ENCODE measurements around the gene HIF1AN. TPM values are rescaled to one million over a fixed set of nuclear protein-coding genes. Genes with fewer than 3 reads are reported as not detected.

The HIF1AN gene
- total RNA-seq, 1 donor from 2014 or later, result 46.5 TPM

DNA sequence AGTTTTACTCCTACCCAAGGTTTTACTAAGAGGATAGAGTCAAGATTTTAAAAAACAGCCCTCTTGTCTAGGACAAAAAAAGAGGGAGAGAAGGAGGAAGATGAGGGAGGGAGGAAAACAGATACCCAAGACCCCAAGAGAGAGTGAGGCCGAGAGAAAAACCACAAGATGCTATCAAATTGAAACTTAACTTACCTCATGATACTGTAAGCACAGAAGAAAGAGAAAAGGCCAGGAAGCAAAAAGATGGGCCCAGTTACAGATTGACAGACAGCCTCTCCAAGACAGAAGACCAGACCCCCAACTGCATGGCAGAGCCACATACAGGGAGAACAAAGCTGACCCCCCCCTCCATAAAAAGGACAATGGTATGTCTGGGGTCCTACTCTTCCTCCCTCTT, 27.5 kb upstream of the HIF1AN start:
- Mint-ChIP-seq H3K4me1 (ENCODE audit: low read depth) (peaks cover 93% of the 10 kb centered on the region), H3K27me3 (ENCODE audit: insufficient read depth) (no peaks in the 10 kb centered on the region), H3K27ac (peak overlapping the region; percentile 88), H3K4me3 (peak overlapping the region; percentile 77), H3K9me3 (no peaks in the 10 kb centered on the region), H3K36me3 (ENCODE audit: low read depth) (peaks cover 34% of the 10 kb centered on the region)
- no peak for DNase-seq (ENCODE audit: low spot score)
- intact Hi-C loops (cut with micrococcal nuclease), result loop anchor here (1.0 to 5.0 kb wide), 11 partner anchors 10 to 661 kb away; partner anchors contain the start of genes CWF19L1, ERLIN1 and SCD

DNA sequence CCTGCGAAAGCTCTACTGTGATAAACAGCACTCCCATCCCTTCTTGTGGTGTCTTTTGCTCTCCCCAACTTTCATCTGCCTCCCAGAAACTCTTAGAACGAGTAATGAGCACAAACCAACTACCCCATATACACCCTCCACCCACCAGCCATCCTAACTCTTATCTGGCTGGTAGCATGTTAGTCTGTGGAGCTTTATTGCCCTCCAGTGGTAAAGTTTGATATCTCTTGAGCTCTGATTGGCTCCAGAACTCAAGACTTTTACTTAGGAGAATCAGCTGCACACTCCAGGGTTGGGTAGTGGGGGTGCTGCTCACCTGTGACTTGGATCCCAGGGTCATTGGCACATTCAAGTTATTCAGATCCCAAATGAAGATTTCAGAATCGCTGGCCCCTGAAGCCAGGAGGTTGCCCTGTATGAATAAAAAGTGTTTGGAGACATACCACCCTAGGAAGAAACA, 27.0 kb upstream of the HIF1AN start:
- Mint-ChIP-seq H3K4me1 (ENCODE audit: low read depth) (peaks cover 92% of the 10 kb centered on the region), H3K4me3 (peak overlapping the region; percentile 77), H3K36me3 (ENCODE audit: low read depth) (peaks cover 33% of the 10 kb centered on the region), H3K9me3 (no peaks in the 10 kb centered on the region), H3K27me3 (ENCODE audit: insufficient read depth) (no peaks in the 10 kb centered on the region), H3K27ac (peak overlapping the region; percentile 88)
- DNase-seq (ENCODE audit: low spot score), result peak; percentile 50
- intact Hi-C loops (cut with micrococcal nuclease), result loop anchor here (1.0 to 5.0 kb wide), 11 partner anchors 10 to 661 kb away; partner anchors contain the start of genes CWF19L1, ERLIN1 and SCD

DNA sequence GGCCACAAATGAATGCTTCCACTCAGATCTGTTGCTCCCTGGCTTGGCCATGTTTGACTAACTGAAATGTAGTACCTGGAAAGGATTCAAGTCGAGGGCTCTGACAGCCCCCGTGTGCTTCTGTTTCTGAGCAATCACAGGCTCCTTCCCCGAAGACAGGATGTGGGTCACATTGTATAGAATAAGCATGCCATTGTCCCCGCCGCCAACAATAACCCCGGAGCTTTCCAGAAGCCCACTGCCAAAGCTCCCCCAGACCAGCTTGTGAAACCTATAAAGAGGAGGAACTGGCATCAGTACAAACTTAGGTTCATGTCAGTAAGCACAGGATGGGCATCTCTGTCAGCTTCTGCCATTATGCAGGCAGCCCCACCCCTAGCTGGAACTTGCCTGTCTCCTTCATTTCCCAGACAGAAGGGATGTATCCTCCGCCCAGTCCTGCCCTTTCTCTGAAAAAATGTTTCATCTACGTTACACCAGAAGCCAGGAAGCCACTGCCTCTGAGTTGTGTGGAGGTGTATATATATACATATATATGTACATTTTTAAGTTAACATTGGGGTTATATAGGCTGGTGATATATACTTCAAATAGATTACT, 26.4 kb upstream of the HIF1AN start:
- Mint-ChIP-seq H3K27me3 (ENCODE audit: insufficient read depth) (no peaks in the 10 kb centered on the region), H3K27ac (peak overlapping the region; percentile 88), H3K4me1 (ENCODE audit: low read depth) (peaks cover 85% of the 10 kb centered on the region), H3K36me3 (ENCODE audit: low read depth) (peaks cover 34% of the 10 kb centered on the region), H3K4me3 (peak overlapping the region; percentile 77), H3K9me3 (no peaks in the 10 kb centered on the region)
- intact Hi-C loops (cut with micrococcal nuclease), result loop anchor here (5.0 kb wide), 3 partner anchors 242 to 662 kb away; partner anchors contain the start of genes CWF19L1 and ERLIN1
- peak; percentile 69 for DNase-seq (ENCODE audit: low spot score)

DNA sequence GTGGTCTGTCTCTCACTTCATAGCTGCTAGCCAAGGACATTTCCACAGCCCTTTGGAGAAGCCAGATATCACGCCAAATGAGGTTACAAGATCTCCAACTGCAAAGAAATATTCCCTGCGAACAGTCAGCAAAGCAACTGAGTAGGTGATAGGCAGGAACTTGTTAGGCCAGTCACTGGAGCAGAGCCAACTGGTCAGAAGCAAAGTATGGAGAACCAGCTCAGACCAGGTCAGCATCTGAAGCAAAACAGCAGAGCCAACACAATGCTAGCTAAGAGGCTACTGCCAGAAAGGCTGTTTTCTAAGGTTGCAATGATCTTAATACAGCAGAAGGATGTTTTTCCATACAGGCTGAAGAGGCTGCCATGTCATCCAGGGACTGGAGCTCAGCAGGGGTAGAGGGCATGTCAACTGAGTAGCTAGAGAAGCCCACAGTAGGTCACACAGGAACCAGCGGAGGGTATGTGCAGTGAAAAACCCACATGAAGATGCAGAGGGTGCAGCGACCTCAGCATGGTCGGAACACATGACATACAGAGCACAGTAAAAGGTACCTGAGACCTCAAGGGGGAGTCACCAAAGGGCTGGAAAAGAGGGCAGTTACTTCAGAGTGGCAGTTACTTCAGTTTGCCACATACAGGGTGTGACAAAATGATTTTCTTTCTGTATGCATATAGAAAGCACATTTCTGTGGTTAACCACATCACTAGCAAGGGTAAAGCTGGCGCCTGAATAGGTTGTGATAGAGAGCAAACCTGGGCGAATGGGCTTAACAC, 25.0 kb upstream of the HIF1AN start:
- Mint-ChIP-seq H3K9me3 (no peaks in the 10 kb centered on the region), H3K27me3 (ENCODE audit: insufficient read depth) (no peaks in the 10 kb centered on the region), H3K36me3 (ENCODE audit: low read depth) (peaks cover 28% of the 10 kb centered on the region), H3K4me1 (ENCODE audit: low read depth) (peaks cover 72% of the 10 kb centered on the region), H3K27ac (peak overlapping the region; percentile 88), H3K4me3 (peak overlapping the region; percentile 77)
- intact Hi-C loops (cut with micrococcal nuclease), result loop anchor here (1.0 kb wide), 3 partner anchors 18 to 224 kb away; partner anchors contain the start of genes BLOC1S2 and HIF1AN
- DNase-seq (ENCODE audit: low spot score), result peak; percentile 74

DNA sequence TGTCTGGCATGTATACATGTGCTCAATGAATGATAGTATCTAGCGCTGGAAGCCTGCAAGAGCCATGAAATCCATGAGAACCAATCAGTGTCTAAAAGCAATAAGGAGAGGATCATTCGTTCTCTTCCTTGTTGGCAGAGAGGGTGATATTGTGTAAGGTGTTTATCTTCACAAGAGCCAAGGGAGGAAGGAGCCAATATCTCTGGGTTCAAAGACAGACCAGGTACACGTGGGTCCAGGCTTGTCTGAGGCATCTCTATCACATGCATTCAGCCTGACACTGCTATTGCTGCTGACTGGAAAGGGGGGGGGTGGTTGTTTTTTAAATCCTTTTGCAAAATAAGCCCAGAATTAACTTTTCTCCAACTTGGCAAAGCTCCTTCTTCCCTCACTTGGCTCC, 20.1 kb upstream of the HIF1AN start:
- H3K27me3 Mint-ChIP-seq (ENCODE audit: insufficient read depth), result no peaks in the 10 kb centered on the region
- peaks cover 36% of the 10 kb centered on the region for H3K36me3 Mint-ChIP-seq (ENCODE audit: low read depth)
- H3K4me3 Mint-ChIP-seq, result no peak overlapping the region
- peaks cover 49% of the 10 kb centered on the region for H3K4me1 Mint-ChIP-seq (ENCODE audit: low read depth)
- H3K9me3 Mint-ChIP-seq, result no peaks in the 10 kb centered on the region
- H3K27ac Mint-ChIP-seq, result no peak overlapping the region
- DNase-seq (ENCODE audit: low spot score), result no peak
- intact Hi-C loops (cut with micrococcal nuclease), result no loop called here

DNA sequence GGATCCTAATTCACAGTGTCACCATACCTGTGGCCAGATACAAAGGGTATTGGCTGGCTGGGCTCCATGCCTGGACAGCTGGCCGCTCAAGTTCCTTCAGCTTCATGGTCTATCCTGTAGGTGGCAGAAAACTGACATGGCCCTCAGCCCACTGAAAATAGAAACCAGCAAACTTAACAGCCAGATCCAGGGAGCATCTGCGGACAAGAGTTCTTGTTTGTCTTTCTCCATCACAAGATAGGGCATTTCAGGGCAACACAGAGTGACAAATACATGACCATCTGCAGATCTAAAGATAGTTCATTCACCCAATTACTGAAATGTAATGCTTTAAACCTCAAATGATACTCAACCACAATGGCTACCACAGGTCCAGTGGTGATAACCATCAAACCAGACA, 18.9 kb upstream of the HIF1AN start:
- Mint-ChIP-seq H3K4me3 (no peak overlapping the region), H3K9me3 (no peaks in the 10 kb centered on the region), H3K4me1 (ENCODE audit: low read depth) (peaks cover 38% of the 10 kb centered on the region), H3K36me3 (ENCODE audit: low read depth) (peaks cover 39% of the 10 kb centered on the region), H3K27ac (no peak overlapping the region), H3K27me3 (ENCODE audit: insufficient read depth) (no peaks in the 10 kb centered on the region)
- intact Hi-C loops (cut with micrococcal nuclease), result no loop called here
- no peak for DNase-seq (ENCODE audit: low spot score)

DNA sequence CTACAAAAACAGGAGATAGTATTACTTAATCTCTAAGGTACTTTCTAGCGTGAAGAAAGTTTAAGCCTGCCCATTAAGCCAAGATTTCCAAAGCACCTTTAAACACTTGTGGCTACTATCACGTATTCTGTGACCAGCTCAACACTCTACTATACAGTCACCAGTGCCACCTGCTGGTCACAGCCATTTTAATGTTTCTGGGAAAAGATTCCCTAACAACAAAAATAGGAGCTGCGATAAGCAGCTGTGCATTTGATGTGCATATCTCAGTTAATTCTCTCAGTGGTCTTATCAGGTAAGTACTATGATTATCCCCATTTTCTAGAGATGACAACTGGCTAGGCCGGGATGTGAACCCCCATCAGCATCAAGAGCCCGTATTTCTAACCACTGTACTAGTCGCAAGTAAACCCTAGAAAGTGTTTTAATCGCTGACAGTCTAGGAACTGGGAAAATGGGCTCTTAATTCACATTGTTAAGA, 16.9 kb upstream of the HIF1AN start:
- peaks cover 42% of the 10 kb centered on the region for H3K36me3 Mint-ChIP-seq (ENCODE audit: low read depth)
- intact Hi-C loops (cut with micrococcal nuclease), result loop anchor here (1.0 kb wide), 6 partner anchors 10 to 216 kb away; no protein-coding TSS in a partner anchor
- peaks cover 28% of the 10 kb centered on the region for H3K4me1 Mint-ChIP-seq (ENCODE audit: low read depth)
- H3K9me3 Mint-ChIP-seq, result no peaks in the 10 kb centered on the region
- no peak overlapping the region for H3K4me3 Mint-ChIP-seq
- no peaks in the 10 kb centered on the region for H3K27me3 Mint-ChIP-seq (ENCODE audit: insufficient read depth)
- peak; percentile 49 for DNase-seq (ENCODE audit: low spot score)
- no peak overlapping the region for H3K27ac Mint-ChIP-seq

DNA sequence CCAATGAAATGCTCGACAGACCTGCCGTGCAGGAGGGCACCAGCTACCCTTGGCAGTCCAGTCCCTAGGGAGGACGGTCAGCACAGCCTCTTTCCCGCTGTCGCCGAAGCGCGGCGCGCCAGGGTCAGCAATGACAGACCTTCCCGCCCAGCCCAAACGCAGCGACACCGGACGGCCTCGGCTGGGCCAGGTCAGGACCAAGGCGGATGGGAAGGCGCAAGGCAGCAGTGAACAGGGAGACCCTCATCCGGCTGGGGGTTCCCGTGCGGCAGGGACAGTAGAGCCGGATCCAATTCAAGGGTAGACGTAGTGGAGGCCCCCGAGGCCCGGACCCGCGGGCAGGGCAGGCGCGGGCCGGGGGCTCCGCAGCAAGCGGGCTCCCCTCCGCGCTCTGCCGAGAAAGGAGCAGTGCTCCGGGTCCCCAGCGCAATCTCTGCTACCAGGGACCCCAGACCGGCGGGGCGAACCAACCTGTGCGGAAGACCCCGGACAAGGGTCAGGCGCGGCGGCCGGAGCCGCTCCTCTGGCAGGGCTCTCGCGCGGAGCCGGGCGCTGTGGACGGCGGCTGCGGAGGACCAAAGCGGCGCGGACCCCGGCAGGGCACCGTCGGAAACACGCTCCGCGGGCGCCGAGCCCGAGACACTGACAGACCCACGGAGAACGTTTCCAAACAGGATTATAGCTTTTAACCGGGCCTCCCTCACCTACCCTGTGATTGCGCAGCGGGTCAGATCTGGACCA, 16.3 kb upstream of the HIF1AN start, which contains the start of gene SEC31B:
SEC31B (minus strand) TSS at position 551 of the 741 bp plus-strand sequence. CDS start 2,909 bp downstream, outside the sequence.
- Mint-ChIP-seq H3K27me3 (ENCODE audit: insufficient read depth) (no peaks in the 10 kb centered on the region), H3K27ac (no peak within 1 kb of the TSS), H3K36me3 (ENCODE audit: low read depth) (peaks cover 42% of the 10 kb centered on the region), H3K4me1 (ENCODE audit: low read depth) (peaks cover 30% of the 10 kb centered on the region), H3K4me3 (no peak within 1 kb of the TSS), H3K9me3 (no peaks in the 10 kb centered on the region)
- no peak for DNase-seq (ENCODE audit: low spot score)
- intact Hi-C loops (cut with micrococcal nuclease), result no loop called here

DNA sequence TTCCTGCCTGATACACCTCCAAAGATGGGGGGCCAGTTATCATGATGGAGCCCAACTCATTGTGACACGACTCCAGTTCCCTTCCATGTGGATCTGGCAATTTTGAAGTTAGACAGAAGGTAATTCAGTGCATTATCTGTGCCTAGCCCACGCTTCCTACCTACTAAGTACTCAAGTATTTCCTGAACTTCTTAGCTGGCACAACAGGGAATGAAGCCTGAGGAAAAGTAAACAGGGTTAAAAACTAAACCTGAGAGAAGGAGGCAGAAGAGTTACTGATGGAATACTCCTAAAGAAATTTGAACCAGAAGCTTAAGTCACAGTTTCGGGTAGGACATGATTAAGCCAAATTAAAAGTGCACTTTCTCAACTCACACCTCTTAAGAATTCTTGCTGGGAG, 14.9 kb upstream of the HIF1AN start:
- Mint-ChIP-seq H3K9me3 (no peaks in the 10 kb centered on the region), H3K4me3 (no peak overlapping the region), H3K27ac (no peak overlapping the region), H3K27me3 (ENCODE audit: insufficient read depth) (no peaks in the 10 kb centered on the region), H3K4me1 (ENCODE audit: low read depth) (peaks cover 35% of the 10 kb centered on the region), H3K36me3 (ENCODE audit: low read depth) (peaks cover 44% of the 10 kb centered on the region)
- intact Hi-C loops (cut with micrococcal nuclease), result no loop called here
- DNase-seq (ENCODE audit: low spot score), result no peak

DNA sequence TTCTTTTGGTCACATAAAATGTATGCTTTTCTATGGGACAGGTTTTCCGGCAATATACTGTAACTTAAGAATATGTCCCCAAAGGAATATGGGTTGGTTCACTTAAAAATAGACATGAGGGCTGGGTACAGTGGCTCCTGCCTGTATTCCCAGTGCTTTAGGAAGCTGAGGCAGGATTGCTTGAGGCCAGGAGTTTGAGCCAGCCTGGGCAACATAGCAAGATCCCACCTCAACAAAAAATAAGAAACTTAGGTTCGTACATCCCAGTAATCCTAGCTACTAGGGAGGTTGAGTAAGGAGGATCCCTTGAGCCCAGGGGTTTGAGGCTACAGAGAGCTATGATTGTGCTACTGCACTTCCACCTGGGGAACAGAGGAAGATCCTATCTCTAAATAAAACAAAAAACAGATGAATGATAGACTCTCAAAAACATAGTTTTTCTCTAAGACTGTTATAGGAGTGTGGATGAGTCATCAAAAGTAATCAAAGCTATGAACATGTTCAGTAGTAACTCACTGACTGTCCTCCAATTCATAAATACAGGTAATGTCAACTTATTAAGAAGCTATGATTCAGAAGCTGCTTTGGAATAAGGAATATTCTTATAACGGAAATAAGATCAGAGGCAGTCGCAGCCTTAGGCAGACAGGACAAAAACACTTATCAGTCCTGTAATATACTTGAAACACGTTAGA, 13.5 kb upstream of the HIF1AN start:
- peaks cover 41% of the 10 kb centered on the region for H3K4me1 Mint-ChIP-seq (ENCODE audit: low read depth)
- H3K9me3 Mint-ChIP-seq, result no peaks in the 10 kb centered on the region
- intact Hi-C loops (cut with micrococcal nuclease), result no loop called here
- H3K4me3 Mint-ChIP-seq, result no peak overlapping the region
- H3K27ac Mint-ChIP-seq, result peak overlapping the region; percentile 9
- no peaks in the 10 kb centered on the region for H3K27me3 Mint-ChIP-seq (ENCODE audit: insufficient read depth)
- peaks cover 47% of the 10 kb centered on the region for H3K36me3 Mint-ChIP-seq (ENCODE audit: low read depth)
- no peak for DNase-seq (ENCODE audit: low spot score)

DNA sequence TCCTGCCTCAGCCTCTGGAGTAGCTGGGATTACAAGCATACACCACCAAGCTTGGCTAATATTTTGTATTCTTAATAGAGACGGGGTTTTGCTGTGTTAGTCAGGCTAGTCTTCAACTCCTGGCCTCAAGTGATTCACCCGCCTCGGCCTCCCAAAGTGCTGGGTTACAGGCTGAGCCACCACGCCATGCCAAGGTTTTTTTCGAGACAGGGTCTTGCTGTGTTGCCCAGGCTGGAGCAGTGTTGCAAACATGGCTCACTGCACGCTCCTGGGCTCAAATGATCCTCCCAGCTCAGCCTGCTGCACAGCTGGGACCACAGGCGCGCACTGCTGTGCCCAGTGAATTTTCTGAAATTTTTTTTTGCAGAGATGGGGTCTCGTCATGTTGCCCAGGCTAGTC, 12.8 kb upstream of the HIF1AN start:
- intact Hi-C loops (cut with micrococcal nuclease), result no loop called here
- H3K36me3 Mint-ChIP-seq (ENCODE audit: low read depth), result peaks cover 45% of the 10 kb centered on the region
- H3K4me3 Mint-ChIP-seq, result no peak overlapping the region
- peaks cover 41% of the 10 kb centered on the region for H3K4me1 Mint-ChIP-seq (ENCODE audit: low read depth)
- no peak for DNase-seq (ENCODE audit: low spot score)
- H3K27me3 Mint-ChIP-seq (ENCODE audit: insufficient read depth), result no peaks in the 10 kb centered on the region
- H3K27ac Mint-ChIP-seq, result no peak overlapping the region
- H3K9me3 Mint-ChIP-seq, result no peaks in the 10 kb centered on the region

DNA sequence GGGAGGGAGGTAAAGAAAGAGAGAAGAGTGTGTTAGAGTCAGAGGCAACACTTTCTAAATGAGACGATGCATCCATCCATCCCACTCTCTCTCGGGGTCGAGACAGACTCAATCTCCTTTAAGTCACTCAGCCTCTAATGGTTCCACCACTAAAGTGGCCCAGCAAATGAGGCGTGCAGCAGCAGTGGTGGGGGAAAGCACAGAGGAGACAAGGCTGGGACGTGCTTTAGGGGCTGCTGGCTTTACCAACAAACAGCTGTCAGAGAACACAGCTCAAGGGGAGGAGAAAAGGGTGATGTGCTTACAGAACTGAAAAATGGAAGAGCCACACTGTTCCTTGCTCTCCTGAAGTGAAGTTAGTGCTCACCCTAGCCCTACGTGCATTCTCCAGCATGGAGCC, 11.5 kb upstream of the HIF1AN start:
- Mint-ChIP-seq H3K36me3 (ENCODE audit: low read depth) (peaks cover 44% of the 10 kb centered on the region), H3K27me3 (ENCODE audit: insufficient read depth) (no peaks in the 10 kb centered on the region), H3K9me3 (no peaks in the 10 kb centered on the region), H3K4me3 (no peak overlapping the region), H3K27ac (no peak overlapping the region), H3K4me1 (ENCODE audit: low read depth) (peaks cover 39% of the 10 kb centered on the region)
- DNase-seq (ENCODE audit: low spot score), result no peak
- intact Hi-C loops (cut with micrococcal nuclease), result no loop called here

Data from activated T-helper 1 cell treated with anti-CD3 and anti-CD28 coated beads, Interleukin-12 subunit alpha, Interleukin-12 subunit beta, Interleukin-2, Interleukin-4 antibody, amounts not matched to agents 30 ng/mL and 10 ng/mL and 1 ng/mL, durations not matched to agents 14 hours and 24 hours and 36 hours (primary cell).